HG02571 (cell line): Measurements from ENCODE around the gene PDE6B.
"Not testable (repeated sequence)": the region's sequence is repeated elsewhere in the genome, so short reads cannot be mapped to it uniquely, and the experiment has no call there.

Source experiments
- ATAC-seq: cut with Tn5 transposase; IDR thresholded peaks from one replicate; pipeline ENCODE4 v1.9.1; 2021; ENCODE audit warnings: mild to moderate bottlenecking, moderate library complexity; ENCODE audit not compliant: unreplicated experiment

PDE6B gene

DNA sequence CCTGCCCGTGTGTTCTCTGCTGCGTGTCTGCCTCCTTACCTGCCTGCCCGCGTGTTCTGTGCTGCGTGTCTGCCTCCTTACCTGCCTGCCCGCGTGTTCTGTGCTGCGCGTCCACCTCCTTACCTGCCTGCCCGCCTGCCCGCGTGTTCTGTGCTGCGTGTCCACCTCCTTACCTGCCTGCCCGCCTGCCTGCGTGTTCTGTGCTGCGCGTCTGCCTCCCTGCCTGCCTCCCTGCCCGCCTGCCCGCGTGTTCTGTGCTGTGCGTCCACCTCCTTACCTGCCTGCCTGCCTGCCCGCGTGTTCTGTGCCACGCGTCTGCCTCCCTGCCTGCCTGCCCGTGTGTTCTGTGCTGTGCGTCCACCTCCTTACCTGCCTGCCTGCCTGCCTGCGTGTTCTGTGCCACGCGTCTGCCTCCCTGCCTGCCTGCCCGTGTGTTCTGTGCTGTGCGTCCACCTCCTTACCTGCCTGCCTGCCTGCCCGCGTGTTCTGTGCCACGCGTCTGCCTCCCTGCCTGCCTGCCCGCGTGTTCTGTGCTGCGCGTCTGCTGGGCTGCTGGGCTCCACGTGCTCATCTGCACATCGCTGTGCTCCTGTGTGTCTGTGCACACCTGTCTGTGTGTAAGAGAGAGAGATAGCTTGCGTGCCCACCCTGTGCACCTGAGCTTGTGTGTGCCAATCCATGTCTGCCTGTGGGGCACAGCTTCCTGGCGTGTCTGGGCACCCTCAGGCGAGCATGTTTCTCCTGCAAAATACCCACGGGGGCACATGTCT lies 9.9 kb downstream of the PDE6B start:
- not testable (repeated sequence) for ATAC-seq

DNA sequence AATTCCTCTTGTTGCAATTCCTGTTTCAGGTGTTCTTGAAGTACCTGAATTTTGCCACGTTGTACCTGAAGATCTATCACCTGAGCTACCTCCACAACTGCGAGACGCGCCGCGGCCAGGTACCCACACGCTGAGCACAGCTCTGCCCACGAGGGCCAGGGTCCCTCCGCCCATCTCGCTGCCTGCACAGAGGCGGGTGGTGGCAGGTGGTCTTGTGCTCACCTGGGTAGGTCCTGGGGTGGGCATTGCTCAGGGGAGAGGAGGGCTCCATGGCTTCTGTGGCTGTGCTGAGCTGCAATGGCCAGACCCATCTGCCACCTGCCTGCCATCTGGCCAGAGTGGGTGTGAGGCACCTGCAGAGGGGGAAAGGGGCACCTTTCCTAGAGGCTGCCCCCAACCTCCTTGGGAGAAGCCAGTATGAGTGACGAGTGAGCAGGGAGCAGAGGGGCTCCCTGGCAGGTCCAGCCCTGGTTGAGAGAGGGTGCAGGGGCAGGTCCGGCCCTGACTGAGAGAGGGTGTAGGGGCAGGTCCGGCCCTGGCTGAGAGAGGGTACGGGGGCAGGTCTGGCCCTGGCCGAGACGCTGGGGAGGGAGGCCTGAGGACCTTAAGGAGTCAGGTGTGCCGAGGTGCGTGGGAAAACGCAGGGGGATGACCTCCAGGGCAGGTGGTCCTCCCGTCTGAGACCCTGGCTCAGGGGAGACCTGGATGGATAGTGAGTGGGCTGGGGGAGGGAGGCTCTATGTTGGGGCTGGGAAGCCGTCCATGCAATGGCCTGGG lies 10.7 kb downstream of the PDE6B start:
- no peak for ATAC-seq

DNA sequence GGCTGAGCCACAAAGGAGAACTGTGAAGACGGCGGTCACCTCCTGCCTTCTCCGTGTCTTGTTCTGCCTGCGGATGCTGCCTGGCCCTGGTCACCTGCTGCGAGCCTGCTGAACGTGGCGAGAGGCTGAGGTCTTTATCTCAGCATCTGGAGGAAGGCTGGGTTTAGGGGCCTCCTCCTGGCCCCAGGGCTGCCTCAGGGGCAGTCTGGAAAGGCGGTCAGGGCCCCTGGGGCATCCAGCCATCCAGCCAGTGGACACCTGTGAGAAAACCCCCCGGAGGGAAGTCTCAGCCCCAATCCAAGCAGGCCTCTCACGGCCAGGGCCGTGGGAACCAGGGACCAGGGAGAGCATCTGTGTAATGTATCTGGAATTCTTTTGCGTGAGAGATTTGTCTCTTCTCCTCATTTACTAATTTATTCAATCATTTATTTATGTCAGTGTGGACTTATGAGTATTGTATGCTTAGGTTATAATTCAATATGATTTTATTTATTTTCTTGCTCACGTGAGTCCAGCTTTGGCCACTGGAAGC lies 11.3 kb downstream of the PDE6B start:
- ATAC-seq: no peak

DNA sequence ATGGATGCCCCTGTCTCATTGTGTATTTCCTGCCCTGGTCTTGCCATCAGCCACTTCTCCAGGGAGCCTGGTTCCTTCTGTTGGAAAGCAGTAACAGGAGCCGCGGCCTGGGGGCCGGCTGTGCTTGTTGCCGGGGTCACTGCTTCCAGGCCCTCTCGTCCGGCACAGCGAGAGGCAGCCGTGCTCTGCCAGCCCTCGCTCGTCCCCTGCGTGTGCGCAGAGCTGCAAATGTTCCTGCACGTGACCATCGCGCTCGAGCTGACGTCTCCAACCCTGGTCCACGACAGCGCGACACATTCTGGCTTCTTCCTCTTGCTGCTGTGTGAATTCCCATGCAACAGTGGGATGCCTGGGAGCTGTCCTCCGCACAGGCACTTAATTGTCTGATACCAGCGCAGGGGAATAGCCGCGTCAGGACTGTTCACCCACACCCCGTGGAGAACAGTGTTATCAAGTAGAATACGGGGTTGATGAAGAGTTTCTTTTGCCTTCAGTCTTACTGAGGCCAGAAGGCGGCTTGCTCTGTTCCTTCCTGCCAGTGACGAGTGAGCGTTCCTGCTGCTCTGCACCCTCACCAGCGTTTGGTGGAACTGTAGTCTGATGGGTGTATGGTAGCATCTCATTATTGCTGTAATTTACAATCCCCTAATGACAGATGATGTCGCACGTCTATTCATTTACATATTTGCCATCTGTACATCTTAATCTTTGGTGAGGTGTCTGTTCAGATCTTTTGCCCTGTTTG lies 12.3 kb downstream of the PDE6B start:
- no peak for ATAC-seq

DNA sequence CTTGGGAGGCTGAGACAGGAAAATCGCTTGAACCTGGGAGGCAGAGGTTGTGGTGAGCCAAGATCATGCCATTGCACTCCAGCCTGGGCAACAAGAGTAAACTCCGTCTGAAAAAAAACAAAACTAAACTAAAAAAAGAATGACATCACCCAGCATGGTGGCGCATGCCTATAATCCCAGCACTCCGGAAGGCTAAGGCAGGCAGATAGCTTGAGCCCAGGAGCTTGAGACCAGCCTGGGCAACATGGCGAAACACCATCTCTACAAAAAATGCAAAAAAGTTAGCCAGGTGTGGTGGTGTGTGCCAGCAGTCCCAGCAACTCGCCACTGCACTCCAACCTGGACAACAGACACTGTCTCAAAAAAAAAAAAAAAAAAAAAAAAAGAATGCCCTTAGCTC lies 17.0 kb downstream of the PDE6B start:
- ATAC-seq: not testable (repeated sequence)

DNA sequence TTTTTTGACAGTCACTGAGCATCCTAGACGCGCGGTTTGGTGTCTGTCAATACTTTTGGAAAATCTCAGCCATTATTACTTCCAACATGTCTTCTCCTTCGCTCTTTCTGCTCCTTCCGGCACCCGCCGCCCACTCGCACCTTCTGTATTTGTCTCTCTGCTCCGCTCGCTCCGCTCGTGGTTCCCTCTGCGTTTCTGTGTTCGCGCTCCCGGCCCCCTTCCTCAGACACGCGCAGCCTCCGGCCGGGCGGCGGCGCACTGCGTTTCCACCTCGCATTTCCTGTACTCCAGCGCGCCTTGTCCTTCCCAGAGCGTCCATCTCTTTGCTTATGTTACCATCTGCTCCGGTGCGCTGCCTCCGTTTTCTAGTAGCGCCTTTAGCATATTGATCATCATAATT lies 21.1 kb downstream of the PDE6B start:
- ATAC-seq: no peak

DNA sequence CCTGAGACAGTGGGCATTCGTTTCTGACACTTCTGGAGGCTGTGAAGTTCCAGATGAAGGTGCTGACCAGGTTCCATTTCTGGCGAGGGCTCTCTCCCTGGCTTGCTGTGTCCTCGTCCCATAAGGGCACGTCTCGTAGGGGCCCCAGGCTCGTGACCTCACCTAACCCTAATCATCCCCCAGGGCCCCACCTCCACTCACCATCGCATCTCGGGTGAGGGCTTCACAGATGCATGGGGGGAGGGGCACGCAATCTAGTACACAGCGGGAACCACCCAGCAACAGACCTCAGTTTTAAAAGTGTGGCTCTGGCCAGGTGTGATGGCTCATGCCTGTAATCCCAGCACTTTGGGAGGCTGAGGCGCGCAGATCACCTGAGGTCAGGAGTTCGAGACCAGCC lies 22.1 kb downstream of the PDE6B start:
- no peak for ATAC-seq

DNA sequence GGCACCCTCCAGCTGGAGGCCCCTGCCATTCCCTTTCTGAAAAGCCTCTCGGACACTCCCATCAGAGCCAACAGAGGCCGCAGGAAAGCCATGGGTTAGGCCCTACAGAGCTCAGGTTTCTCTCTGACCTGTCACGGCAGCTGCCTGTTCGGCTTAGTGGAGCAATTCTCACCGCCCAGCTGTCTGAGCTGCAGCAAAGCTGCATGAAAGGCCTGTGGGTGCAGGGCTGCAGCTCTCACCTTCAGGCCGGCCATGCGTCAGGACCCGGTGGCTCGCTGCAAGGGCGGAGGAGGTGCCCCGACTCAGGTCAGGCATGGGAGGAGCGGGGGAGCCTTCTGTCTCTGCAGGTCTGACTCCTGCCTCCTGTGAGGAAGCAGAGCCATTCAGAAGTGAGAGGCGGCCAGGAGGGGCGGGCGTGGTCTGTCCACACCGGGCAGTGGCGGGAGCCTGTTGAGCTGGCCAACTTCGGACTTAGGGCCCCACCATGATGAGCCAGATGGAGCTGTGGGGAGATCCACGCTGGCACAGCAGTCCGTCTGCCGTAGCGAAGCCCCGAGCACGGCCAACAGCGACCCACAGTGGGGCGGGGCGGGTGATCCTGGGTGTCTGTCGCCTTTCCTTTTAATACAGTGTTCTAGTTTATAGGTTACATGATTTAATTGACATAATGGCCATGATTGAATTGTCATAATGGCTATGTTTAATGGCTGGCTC lies 23.4 kb downstream of the PDE6B start:
- ATAC-seq: no peak

DNA sequence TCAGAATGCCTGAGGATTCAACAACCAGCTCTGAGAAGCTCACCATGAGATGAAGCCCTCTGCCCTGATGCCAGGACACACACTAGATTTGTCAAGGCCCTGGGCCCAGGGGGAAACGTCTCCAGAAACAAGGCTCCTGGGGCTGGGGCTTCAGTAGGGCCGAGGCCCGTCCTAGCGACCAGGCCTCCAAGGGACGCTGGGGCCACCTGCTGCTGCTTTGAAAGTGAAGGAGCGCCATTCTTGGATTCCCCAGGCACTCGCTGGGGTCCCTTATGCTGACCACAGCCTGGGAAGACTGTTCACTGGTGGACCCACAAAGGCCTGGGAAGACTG lies 23.9 kb downstream of the PDE6B start:
- ATAC-seq: no peak

DNA sequence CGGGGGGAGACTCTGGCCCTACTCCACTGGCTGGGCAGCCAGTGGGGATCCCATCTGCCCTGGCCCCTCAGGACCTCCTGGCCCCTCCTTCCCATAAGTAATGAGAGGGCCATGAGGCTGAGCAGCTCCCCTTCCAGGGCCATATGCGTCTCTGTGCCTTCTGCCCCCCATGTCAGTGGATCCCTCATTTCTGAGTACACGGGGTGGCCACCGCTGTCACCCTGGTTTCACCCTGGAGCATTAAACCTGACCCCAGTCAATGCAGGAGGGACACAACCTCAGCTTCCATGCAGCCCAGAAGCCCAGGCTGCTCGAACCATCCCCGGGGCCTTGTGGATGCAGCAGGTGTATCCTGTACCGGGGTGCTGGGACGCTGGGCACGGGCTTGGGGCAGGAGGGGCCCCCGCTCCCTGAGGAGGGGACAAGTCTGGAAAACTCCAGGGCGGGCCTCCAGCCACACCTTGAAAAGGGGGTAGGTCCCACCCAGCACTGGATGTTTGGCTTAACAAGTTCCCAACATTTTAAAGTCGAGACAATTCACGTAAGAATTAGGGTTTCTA lies 24.5 kb downstream of the PDE6B start:
- ATAC-seq: no peak

DNA sequence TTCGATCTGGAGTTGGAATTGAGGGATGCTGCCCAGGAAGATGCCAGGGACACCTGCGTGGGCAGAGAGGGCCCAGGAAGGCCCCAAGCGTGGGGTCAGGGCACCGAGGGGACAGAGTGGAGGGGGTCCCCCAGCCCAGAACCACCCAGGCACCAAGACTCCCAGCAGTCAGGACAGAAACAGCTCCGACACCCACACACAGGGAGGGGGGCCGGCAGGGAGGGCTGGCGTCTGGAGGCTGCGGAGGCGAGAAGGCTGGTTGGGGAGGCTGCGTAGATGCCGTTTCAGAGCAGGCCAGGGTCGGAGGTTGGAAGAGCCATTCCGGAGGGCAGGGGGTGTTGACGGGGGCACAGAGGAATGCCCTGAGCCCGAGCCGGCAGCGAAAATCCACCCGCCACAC lies 25.1 kb downstream of the PDE6B start:
- no peak for ATAC-seq

DNA sequence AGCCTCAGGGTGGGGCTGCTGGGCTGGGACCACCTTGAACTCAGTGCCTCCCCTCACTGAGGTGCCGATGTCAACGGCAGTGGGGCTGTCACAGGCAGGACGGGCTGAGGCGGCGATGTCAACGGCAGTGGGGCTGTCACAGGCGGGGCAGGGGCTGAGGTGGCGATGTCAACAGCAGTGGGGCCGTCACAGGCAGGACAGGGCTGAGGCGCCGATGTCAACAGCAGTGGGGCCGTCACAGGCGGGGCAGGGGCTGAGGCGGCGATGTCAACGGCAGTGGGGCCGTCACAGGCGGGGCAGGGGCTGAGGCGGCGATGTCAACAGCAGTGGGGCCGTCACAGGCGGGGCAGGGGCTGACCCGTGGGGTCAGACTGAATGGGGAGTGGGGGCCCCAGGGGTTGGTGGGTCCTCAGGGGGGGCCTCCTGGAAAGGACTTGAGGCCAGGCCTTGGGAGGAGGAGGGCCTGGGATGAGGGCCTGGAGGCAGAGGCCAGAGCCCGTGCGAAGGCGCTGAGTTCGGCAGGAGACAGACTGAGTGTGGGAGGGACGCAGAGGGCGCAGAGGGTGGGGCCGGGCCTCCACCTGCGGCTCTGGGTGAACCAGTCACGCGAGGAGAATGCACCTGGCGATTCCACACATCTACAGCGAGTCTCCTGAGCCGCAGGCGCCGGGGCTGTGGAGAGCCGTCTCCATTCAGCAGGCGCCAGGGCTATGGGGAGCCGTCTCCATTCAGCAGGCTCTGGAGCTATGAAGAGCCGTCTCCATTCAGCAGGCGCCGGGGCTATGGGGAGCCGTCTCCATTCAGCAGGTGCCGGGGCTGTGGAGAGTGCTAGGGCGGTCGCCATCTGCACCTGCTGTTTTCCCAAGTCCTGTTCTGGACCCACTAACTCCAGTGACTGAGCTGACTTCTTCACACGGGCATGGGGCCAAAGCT lies 25.8 kb downstream of the PDE6B start:
- no peak for ATAC-seq

DNA sequence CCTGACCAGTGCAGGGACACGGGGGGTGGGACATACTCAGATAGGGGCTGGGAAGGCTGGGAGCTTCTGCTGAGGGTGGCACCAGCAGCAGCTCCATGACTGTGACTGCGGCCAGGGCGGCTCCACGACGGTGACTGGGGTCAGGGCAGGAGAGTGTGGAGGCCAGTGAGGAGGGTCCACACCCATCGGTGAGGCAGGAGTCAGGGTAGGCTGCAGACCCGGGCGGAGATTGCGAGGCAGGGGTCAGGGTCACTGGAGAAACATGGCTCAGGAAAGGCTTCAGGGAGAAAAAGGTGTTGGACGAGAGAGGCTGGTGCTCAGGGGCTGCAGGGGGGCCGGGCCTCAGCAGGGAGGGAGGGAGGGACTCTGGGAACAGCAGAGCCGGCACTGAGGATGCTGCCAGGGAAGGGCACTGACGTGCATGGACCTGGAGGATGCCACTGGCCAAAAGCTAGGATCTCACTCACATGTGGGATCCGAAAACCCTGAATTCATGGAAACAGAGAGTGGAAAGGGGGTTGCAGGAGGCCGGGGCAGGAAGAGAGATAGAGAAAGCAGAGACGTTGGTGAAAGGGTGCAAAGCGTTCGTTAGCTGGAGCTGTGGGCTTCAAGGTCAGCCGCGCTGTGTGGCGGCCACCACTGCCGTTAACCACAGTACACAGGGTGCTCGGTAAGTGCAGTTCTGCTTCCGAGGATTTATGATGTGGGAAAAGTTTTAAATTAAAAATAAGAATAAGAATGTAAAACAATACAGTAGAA lies 26.7 kb downstream of the PDE6B start:
- no peak for ATAC-seq

DNA sequence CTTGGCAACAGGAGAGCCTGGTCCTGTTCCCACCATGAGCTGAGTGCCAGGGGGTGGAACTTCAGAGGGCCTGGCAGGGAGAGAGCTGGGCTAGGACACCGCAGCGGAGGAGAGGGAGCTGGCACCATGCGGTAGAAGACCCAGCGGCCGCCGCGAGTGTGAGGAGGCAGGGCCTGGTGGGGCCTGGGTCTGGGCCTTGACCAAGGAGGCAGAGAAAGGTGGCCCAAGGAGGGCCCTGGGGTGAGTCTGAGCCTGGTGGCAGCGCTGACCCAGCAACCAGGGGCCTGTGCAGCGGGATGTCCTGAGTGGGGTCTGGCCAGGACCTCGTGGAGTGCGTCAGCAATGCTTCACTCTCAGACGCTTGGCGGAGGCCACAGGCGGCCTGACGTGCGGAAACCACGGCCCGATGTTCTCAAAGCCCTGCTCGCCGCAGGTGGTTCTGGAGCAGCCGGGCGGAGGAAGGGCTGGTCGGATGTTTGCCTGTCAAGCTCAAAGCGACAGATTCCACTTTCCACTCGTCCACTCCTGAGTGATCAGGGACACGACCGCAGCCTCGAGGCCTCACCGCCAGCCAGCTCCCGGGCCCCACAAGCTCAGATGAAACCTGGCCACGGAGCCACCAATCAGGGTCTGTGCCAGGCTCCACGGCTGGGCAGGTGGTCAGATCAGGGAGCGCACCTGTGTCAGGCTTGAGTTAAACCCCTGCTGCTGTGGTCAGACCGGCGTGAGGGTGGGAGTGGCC lies 27.9 kb downstream of the PDE6B start:
- no peak for ATAC-seq

DNA sequence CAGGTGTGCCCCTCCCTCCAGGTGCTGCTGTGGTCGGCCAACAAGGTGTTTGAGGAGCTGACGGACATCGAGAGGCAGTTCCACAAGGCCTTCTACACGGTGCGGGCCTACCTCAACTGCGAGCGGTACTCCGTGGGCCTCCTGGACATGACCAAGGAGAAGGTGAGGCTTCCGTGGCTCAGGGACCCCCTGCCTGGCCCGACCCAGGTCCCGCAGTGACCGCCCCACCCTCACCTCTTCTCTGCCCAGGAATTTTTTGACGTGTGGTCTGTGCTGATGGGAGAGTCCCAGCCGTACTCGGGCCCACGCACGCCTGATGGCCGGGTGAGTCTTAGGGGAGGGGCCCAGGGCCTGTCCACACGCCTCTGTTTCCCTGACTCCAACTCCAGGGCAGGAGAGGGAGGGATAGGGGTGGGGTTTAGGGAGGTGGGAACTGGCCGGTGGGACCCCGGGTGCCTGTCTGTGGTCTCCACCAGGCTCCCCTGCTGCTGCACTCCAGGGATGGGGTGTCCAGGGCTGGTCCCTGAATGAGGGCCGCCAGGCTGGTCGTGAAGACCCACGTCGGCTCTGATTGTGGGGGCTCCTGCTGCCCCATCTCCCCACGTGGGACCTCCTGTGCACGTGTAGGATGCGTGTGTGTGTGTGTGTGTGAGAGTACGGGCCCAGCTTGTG lies 28.6 kb downstream of the PDE6B start:
- ATAC-seq: no peak

DNA sequence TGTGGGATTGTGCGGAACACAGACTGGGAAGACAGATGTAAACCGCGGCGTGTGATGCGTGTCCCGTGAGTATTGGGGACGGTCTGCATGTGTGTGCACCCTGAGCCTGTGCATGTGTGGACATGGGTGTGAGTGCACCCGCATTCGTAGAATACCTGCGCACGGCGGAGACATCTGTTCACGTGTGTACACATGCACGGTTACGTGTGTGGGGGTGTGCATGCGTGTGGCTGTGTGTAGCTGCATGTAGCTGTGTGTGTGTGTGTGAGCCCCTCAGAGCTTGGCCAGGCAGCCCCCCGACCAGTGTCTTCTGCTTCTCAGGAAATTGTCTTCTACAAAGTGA lies 29.1 kb downstream of the PDE6B start:
- ATAC-seq: no peak

DNA sequence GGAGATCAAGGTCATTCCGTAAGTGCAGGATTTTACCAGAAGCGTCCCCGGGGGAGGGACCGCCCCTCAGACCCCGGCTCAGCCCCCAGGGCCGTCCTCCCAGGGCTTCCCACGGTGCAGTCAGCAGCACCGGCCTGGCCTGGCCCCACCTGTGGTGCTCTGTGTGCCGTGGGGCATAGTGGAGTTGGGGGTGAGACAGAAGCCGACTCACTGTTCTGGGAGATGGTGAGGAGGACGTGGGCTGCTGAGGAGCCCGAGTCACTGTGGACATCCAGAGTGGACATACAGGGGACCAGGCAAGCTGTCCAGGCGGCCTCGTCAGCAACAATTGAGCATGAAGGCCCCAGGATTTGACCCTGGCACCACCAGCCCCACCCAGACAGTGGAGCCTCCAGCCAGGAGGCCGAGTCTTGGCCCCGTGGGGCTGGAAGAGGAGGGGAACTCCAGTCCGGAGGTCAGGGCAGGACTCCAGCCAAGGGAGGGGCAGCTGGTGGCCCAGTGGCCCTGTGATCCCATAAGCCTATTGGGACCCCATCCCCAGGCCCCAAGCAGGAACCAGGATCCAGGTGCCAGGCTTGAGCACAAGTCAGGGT lies 29.6 kb downstream of the PDE6B start:
- ATAC-seq: no peak
